ENCODE data around the gene EPAS1.

GRCh38 chr2:46411245-46411641 lies 114.0 kb downstream of the EPAS1 start:
- TF ChIP-seq POLR2A (IDR thresholded peaks at IDR 0.05) (no peak), CTCF (IDR thresholded peaks at IDR 0.05) (no peak)

All from uterus (tissue), 2 donors.